Cardiac fibroblast (primary cell): Measurements from ENCODE around the gene B3GALT6.

Source experiments
- DNase-seq, 2 donors: peaks; one replicate each; pipeline versions ENCODE4 v3.0.0 to v3.0.0-alpha.2; 2010; ENCODE audit warnings: low read depth in 2 of 2
- H3K4me3 ChIP-seq, 2 donors: replicated peaks in 1 of 2; 1 replicate in 1 of 2; 2 replicates in 1 of 2; pipeline ENCODE4 v1.5.1; 2011; ENCODE audit warnings: low read depth in 2 of 2, low read length in 2 of 2, mild to moderate bottlenecking in 2 of 2, moderate library complexity in 1 of 2
- TF ChIP-seq, protein P1 (sequence below): IDR thresholded peaks from one replicate; pipeline ENCODE4 v1.5.1; 2011; ENCODE audit warnings: low read depth, mild to moderate bottlenecking, low read length, inconsistent platforms

Gene B3GALT6

DNA sequence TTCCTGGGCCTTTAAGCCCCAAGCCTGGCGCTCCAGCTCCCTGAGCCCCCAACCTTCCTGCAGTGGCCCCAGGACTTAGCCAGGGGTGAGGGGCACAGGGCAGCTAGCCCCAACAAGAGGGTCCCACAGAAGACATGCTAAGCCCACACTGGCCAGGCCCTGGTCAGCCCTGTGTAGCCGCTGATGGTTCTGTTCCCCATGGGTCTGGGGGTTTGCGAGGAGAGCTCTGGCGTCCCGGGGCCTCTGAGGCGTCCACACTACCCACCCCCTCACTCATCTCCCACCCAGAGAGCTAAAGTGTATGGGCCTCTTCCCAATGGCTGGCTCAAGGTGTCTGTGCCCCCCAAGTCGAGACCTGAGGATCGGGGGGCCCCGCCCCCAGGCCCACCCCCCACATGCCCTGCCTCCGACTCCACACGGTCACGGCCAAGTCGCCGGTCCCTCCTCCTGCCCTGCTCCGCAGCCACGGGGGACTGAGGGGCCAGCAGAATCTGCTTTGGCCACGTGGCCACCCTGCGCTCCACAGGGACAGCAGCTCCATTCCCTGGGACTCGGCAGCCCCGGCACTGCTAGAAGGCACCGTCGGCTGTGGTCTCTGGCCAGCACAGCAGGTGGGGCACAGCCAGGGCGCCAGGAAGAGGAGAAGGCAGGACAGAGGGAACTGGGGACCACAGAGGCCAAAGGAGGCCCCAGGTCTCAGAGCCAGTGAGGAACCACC is 33.5 kb upstream of the B3GALT6 start:
- no peak overlapping the region for H3K4me3 ChIP-seq
- DNase-seq = no peak
- TF ChIP-seq, protein P1, sequence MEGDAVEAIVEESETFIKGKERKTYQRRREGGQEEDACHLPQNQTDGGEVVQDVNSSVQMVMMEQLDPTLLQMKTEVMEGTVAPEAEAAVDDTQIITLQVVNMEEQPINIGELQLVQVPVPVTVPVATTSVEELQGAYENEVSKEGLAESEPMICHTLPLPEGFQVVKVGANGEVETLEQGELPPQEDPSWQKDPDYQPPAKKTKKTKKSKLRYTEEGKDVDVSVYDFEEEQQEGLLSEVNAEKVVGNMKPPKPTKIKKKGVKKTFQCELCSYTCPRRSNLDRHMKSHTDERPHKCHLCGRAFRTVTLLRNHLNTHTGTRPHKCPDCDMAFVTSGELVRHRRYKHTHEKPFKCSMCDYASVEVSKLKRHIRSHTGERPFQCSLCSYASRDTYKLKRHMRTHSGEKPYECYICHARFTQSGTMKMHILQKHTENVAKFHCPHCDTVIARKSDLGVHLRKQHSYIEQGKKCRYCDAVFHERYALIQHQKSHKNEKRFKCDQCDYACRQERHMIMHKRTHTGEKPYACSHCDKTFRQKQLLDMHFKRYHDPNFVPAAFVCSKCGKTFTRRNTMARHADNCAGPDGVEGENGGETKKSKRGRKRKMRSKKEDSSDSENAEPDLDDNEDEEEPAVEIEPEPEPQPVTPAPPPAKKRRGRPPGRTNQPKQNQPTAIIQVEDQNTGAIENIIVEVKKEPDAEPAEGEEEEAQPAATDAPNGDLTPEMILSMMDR = no peak

DNA sequence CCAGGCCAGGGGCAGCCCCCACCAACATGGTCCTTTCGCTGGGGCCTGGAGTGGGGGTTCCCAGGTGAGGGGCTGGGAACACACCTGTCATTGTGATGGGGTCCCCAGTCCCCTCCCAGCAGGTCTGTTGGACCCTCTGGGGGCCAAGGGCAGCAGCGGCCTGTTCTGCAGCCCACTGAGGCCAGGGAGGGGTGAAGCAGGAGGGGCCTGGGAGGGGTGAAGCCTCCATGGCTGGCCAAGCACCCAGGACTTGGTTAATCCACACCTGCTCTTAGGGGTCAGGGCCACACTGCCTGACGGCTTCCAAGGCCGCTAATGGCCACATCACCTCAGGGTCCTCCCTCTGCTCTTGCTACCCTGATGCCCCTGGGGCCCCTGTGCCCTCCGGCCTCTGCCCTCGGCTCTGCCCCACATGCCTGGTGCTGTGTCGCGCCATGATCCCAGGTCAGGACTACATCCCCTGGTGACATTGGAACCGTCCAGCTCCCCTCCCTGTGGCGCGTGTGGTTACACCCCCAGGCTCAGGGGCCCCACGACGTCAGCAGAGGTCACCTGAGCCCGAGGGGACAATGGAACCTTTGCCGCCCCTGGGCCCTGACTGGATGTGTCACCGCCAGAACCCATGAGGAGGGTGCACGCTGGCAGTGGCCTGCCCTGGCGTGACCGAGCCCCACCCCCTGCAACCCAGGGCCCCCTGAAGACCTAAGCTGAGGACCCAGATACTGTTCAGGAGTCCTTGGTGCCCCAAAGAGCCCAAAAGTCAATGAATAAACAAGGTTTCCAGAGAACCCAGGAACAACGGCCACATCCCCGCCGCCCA is 32.7 kb upstream of the B3GALT6 start:
- TF ChIP-seq, protein P1 = no peak
- H3K4me3 ChIP-seq = no peak overlapping the region
- no peak for DNase-seq

DNA sequence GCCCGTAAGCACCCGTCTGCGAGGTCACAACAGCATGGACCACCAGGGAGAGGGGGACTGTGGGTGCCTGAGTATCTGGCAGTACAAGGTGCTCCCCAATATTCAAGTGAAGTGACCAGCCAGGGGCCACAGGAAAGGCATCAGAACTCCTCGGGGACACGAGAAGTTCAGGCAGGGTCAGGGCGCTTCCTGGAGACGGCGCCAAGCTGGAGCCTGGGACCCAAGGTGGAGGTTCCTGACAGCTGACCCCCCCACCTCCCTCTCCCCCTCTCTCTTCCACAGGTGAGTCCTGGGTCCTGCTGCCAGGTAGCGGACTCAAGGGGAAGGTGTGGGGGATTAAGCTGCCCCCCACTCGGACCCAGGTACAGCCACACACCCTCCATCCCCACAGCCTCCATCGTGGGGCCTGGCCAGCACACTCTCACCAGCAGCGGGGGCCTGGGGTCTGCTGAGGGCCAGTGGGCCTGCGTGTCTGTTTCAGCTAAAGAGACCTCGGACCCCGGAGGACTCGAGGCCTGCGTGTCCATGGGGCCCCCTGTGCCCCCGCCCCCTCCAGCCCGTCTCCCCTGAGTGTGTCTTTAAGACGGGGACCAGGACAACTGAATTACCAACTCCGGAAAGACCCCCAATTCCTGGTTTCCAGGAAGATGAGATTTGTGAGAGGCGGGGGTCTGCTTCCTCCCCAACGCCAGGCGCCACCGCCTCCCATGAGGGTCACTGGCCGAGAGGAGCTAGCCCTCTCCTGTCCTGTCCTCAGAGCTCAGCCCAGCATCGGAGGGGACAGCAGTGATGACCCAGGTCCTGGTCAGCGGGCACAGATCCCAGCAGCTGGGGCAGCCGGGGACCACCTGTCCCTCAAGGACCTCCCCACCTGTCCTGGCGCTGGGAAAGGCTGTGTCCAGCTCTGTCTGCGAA is 31.8 kb upstream of the B3GALT6 start:
- TF ChIP-seq, protein P1 = no peak
- no peak for DNase-seq
- H3K4me3 ChIP-seq = no peak overlapping the region

DNA sequence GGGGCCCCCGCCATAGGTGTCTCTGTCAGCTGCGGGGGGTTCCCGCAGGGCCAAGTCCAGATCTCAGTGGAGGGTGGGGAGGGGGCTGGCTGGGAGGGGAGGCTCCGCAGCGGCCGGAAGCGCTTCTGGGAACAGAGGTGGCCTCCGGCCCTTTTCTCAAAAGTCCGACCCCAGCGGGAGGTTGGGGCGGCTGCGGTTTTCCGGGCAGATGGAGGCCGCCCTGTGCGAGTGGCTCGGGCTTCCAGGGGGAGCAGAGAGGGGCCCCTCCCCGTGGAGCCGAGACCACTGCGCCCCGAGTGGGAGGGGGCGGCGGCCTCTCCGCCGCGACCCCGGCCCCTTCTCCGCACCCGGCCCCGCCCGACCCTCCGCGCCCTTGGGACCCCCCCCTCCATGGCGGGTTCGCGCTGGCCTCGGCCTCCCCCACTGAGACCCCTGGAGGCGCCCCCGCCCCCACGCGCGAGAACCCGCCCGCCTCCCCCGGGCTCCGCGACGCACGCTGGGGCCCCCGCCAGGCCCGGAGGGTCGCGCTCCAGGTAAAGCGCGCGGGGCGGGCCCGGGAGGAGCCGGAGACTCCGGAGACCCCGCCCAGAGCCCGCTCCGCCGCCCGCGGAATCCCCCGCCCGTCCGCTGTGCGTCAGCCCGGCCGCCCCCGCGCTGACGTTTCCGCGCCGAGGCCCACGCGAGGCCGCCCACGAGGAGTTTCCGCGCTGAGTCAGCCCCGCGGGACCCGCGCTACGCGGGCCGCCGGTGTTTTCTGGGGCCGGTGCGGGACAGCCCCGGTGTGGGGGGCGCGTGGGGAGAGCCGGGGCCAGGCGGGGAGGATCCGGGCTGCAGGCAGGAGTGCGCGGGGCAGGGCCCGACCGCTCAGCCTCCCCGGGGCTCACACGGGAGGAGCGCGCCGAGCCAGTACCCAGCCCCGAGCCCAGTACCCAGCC is 30.9 kb upstream of the B3GALT6 start:
- peak; percentile 37 to 65 for DNase-seq
- H3K4me3 ChIP-seq = peak overlapping the region; percentile 11 to 18
- TF ChIP-seq, protein P1 = no peak

DNA sequence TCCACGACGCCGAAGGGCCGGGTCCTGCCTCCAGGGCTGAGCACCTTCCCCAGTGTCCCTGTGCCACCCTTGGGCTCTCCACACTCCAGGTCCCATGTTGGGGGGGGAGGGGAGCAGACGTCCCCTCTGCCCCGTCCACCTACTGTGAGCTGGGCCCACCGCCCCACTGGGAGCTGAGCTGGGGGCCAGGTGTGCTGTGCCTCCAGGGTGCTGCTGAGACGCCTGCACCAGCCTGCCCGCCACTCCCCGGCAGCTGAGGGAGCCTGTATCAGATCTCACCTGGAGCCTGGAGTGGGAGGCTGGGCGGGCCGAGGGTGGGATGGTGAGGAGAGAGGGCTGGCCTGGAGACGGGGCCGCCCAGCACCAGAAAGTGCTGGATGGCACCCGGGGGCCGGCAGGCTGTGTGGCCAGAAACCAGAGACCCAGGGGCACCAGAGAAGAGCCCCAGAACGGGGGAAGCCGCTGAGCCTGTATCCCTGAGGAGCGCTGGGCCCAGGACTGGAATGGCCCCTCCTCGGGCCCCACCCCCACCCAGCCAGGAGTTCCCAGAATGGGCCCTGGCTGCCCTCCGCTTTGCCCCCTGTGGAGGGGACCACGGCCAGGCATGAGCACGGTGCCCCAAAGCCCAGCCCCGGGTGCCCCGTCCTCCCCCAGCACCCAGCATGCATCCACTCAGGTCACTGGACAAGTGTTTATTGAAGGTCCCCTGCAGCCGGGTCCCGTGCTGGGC is 29.0 kb upstream of the B3GALT6 start:
- no peak overlapping the region for H3K4me3 ChIP-seq
- TF ChIP-seq, protein P1 = no peak
- no peak for DNase-seq
